Progenitor cell of endocrine pancreas (in vitro differentiated cells): ENCODE measurements around the gene RASAL1. TPM values are rescaled to one million over a fixed set of nuclear protein-coding genes. Genes with fewer than 3 reads are reported as not detected.

Source experiments
- DNase-seq: peaks from one replicate; pipeline ENCODE4 v3.0.0; 2021; ENCODE audit warnings: low spot score; ENCODE audit not compliant: unreplicated experiment
- H3K27ac Mint-ChIP-seq: 2 replicates; pipeline ENCODE4 v1.8.0; 2021; ENCODE audit warnings: mild to moderate bottlenecking, moderate library complexity, mixed read lengths
- H3K27me3 Mint-ChIP-seq: 2 replicates; pipeline ENCODE4 v1.8.0; 2021; ENCODE audit warnings: mixed read lengths
- H3K36me3 Mint-ChIP-seq: 2 replicates; pipeline ENCODE4 v1.8.0; 2022; ENCODE audit warnings: mixed read lengths; ENCODE audit not compliant: insufficient read depth
- H3K4me1 Mint-ChIP-seq: 2 replicates; pipeline ENCODE4 v1.8.0; 2021; ENCODE audit warnings: low read depth, mixed read lengths
- H3K4me3 Mint-ChIP-seq: 2 replicates; pipeline ENCODE4 v1.8.0; 2021; ENCODE audit warnings: low read depth, mild to moderate bottlenecking, moderate library complexity, mixed read lengths
- H3K9me3 Mint-ChIP-seq: 2 replicates; pipeline ENCODE4 v1.8.0; 2021; ENCODE audit warnings: low read depth, mixed read lengths
- total RNA-seq: library from RNA; stranded (reverse); gene quantifications from 2 replicates; pipeline ENCODE4 v1.2.1, GENCODE V29; 2021
- TF ChIP-seq, protein P1 (sequence below): fragments of 200-600 bp; sonication (generic); IDR thresholded peaks from one replicate; pipeline ENCODE4 v1.5.0; 2021; ENCODE audit warnings: antibody characterized with exemption, mild to moderate bottlenecking; ENCODE audit not compliant: unreplicated experiment

The RASAL1 gene
- total RNA-seq, 1 donor from 2014 or later, result 0.46 TPM

DNA sequence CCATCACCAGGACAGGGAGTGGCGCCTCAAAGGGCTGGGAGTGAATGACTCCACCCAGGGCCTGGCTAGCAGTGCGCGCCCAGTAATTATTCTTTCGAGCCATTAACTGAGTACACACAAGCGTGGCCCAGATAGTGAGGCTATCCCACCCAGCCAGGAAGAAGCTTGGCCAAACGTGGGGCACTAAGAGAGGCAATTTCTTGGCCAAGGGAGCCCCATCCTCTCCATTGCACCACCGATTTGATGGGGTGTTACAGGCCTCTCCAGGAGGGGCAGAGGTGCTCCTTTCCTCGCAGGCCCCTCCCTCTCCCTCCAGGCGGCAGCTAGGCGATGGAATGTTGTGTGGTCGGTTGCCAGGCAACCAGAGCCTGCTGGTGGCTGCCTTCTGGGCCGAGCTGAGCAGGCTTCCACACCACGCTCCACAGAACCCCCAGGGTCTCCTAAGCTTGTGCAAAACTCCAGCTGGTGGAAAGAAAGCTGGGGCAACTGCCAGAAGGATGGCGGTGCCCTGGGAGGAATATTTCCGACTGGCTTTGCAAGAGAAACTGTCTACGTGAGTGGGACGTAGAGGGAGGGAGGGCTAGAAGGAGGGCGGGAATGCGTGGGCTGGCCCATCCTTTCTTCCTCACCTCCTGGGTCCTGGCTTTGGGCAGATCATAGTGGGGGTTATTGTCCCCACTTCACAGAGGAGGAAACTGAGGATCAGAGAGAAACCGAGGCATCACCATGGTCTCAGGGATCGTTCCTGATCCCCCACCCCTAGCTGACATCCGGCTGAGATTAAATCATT is 14.0 kb upstream of the RASAL1 start, which contains the start of gene CFAP73:
TSS of gene CFAP73 (plus strand) at position 364 of the 790 bp plus-strand sequence. CDS start at position 498, 134 bp downstream.
- H3K9me3 Mint-ChIP-seq, result peaks cover 5% of the 10 kb centered on the region
- TF ChIP-seq, protein P1, sequence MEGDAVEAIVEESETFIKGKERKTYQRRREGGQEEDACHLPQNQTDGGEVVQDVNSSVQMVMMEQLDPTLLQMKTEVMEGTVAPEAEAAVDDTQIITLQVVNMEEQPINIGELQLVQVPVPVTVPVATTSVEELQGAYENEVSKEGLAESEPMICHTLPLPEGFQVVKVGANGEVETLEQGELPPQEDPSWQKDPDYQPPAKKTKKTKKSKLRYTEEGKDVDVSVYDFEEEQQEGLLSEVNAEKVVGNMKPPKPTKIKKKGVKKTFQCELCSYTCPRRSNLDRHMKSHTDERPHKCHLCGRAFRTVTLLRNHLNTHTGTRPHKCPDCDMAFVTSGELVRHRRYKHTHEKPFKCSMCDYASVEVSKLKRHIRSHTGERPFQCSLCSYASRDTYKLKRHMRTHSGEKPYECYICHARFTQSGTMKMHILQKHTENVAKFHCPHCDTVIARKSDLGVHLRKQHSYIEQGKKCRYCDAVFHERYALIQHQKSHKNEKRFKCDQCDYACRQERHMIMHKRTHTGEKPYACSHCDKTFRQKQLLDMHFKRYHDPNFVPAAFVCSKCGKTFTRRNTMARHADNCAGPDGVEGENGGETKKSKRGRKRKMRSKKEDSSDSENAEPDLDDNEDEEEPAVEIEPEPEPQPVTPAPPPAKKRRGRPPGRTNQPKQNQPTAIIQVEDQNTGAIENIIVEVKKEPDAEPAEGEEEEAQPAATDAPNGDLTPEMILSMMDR, result peak; percentile 18
- DNase-seq, result peak; percentile 64
- no peak within 1 kb of the TSS for H3K4me3 Mint-ChIP-seq
- H3K27ac Mint-ChIP-seq, result no peak within 1 kb of the TSS
- H3K4me1 Mint-ChIP-seq, result peaks cover 8% of the 10 kb centered on the region
- H3K36me3 Mint-ChIP-seq, result no peaks in the 10 kb centered on the region
- peaks cover 39% of the 10 kb centered on the region for H3K27me3 Mint-ChIP-seq

DNA sequence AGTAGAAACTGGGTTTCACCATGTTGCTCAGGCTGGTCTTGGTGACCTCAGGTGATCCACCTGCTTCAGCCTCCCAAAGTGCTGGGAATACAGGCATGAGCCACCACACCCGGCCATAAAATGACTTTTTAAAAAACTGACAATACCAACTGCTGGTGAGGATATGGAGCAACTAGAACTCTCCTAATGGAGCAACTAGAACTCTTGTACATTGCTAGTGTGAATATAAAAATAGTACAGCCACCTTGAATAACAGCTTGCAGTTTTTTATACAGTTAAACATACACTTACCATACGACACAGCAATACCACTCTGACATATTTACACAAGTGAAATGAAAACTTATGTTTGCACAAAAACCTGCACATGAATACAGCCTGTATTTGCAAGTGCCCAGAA is 11.4 kb upstream of the RASAL1 start:
- Mint-ChIP-seq H3K4me1 (peaks cover 4% of the 10 kb centered on the region), H3K4me3 (no peak overlapping the region), H3K27ac (no peak overlapping the region), H3K36me3 (no peaks in the 10 kb centered on the region), H3K9me3 (peaks cover 5% of the 10 kb centered on the region), H3K27me3 (peaks cover 17% of the 10 kb centered on the region)
- DNase-seq, result no peak
- TF ChIP-seq, protein P1, result no peak

DNA sequence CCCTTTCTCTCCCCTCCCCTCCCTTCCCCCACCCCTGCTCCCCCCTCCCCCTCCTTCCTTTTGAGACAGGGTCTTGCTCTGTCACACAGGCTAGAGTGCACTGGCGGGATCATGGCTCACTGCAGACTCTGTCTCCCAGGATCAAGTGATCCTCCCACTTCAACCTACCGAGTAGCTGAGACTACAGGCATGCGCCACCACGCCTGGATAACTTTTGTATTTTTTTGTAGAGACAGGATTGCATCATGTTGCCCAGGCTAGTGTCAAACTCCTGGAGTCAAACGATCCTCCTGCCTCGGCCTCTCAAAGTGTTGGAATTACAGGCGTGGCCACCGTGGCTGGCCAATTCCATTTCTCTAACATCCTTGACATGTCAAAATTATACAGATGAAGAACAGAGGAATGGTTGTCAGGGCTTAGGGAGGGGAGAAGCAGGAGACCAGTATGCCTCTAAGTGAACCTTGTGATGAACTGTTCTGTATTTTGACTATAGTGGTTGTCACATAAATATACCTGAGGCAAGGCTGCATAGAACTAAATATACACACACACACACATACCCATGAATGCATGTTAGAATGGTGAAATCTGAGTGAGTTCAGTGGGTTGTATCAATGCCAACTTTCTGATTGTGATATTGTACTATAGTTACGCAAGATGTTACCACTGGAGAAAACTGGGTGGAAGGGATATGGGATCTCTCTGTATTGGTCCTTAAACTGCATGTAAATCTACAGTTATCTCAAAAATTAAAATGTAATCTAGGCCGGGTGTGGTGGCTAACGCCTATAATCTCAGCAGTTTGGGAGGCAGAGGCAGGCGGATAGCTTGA is 10.4 kb upstream of the RASAL1 start:
- TF ChIP-seq, protein P1, result no peak
- no peak for DNase-seq
- H3K36me3 Mint-ChIP-seq, result no peaks in the 10 kb centered on the region
- peaks cover 5% of the 10 kb centered on the region for H3K9me3 Mint-ChIP-seq
- H3K27ac Mint-ChIP-seq, result no peak overlapping the region
- H3K4me1 Mint-ChIP-seq, result peaks cover 4% of the 10 kb centered on the region
- peaks cover 13% of the 10 kb centered on the region for H3K27me3 Mint-ChIP-seq
- H3K4me3 Mint-ChIP-seq, result no peak overlapping the region

DNA sequence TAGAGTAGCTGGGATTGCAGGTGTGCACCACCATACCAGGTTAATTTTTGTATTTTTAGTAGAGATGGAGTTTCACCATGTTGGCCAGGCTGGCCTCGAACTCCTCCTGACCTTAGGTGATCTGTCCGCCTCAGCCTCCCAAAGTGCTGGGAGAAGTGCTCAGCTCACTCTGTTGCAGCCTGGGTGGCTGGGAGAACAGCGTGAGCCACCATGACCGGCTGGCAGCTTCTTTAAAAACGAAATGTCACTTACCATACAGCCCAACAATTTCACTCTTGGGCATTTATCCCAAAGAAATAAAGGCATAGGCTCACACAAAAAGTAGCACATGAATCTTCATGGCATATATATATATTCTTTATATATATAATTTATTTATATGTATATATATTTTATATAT is 9.2 kb upstream of the RASAL1 start:
- TF ChIP-seq, protein P1, result no peak
- Mint-ChIP-seq H3K36me3 (no peaks in the 10 kb centered on the region), H3K27ac (no peak overlapping the region)

DNA sequence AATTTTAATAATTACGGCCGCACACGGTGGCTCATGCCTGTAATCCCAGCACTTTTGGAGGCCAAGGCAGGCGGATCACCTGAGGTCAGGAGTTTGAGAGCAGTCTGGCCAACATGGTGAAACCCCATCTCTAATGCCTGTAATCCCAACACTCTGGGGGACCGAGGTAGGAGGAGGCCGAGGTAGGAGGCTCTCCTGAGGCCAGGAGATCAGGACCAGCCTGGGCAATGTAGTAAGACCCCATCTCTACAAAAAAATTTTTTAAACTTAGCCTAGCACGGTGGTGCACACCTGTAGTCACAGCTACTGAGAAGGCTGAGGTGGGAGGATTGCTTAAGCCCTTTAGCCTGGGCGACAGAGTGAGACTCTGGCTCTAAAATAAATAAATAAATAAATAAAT is 8.4 kb upstream of the RASAL1 start:
- no peaks in the 10 kb centered on the region for H3K4me1 Mint-ChIP-seq
- TF ChIP-seq, protein P1, result no peak
- peaks cover 8% of the 10 kb centered on the region for H3K27me3 Mint-ChIP-seq
- no peak for DNase-seq
- no peak overlapping the region for H3K27ac Mint-ChIP-seq
- H3K9me3 Mint-ChIP-seq, result peaks cover 5% of the 10 kb centered on the region
- no peaks in the 10 kb centered on the region for H3K36me3 Mint-ChIP-seq
- no peak overlapping the region for H3K4me3 Mint-ChIP-seq

More for the DNA sequence above, 9.2 kb upstream of the RASAL1 start:
- peaks cover 5% of the 10 kb centered on the region for H3K9me3 Mint-ChIP-seq
- DNase-seq, result no peak
- H3K4me1 Mint-ChIP-seq, result peaks cover 3% of the 10 kb centered on the region
- no peak overlapping the region for H3K4me3 Mint-ChIP-seq
- H3K27me3 Mint-ChIP-seq, result peaks cover 10% of the 10 kb centered on the region
